Measurements from ENCODE around the gene NRGN. TPM values are rescaled to one million over a fixed set of nuclear protein-coding genes. Genes with fewer than 3 reads are reported as not detected.

NRGN gene
- total and polyA plus RNA-seq, 2 of the 8 experiments (the other 6 are each of a cell fraction or from before 2014, with no cell fraction given) = 0.60 to 1.0 TPM

- ChIA-PET CTCF (ENCODE audit: partially characterized antibody) (interaction anchor here (0.6 to 28.0 kb wide), 19 partner anchors 9 to 125 kb away, joined by 3 to 382 read pairs (median 5); partner anchors contain the start of genes ESAM, NRGN, ROBO3 and SIAE), POLR2A (ENCODE audit: partially characterized antibody) (interaction anchor here (0.6 to 2.5 kb wide), 3 partner anchors 9 to 285 kb away, joined by 4 to 11 read pairs (median 5); partner anchors contain the start of gene ESAM)
- 1% methylated on average over 30 of the region's 42 CpGs; no CpG with 5 or more reads in 1 of the 2 experiments for WGBS, 2 experiments (ENCODE audit: extremely low coverage in 1 of 2, insufficient coverage in 1 of 2, insufficient read length in 1 of 2, insufficient replicate concordance in 2 of 2, low coverage in 1 of 2, low lambda C conversion rate in 2 of 2, missing lambda C conversion rate in 1 of 2)
- Histone ChIP-seq H3K9ac (replicated peaks in 1 of 4; ENCODE audit: extremely low read depth in 1 of 4, low read depth in 3 of 4, low read length in 3 of 4) (no peak within 1 kb of the TSS), H3K14ac (ENCODE audit: insufficient read length) (no peak within 1 kb of the TSS), H3K18ac (ENCODE audit: extremely low read depth, low read length) (peak within 1 kb of the TSS; percentile 84), H2BK12ac (ENCODE audit: low read depth, low read length) (peak within 1 kb of the TSS; percentile 81), H3K9me3 (ENCODE audit: insufficient read depth in 2 of 2, low read depth in 1 of 2, low read length in 1 of 2) (no peaks in the 10 kb centered on the region), H3K4me1 (replicated peaks in 1 of 4; ENCODE audit: control insufficient read depth in 3 of 4, insufficient read depth in 4 of 4, low read length in 3 of 4) (peaks cover 5 to 33% (median 12%) of the 10 kb centered on the region in 4 experiments), H2AK5ac (ENCODE audit: low read depth, low read length) (no peak within 1 kb of the TSS), H3K27me3 (replicated peaks in 1 of 4; ENCODE audit: control insufficient read depth in 3 of 4, extremely low read depth in 1 of 4, insufficient read depth in 3 of 4, low read length in 3 of 4) (peaks cover 93 to 100% (median 97%) of the 10 kb centered on the region in 4 experiments), H2AFZ (ENCODE audit: low read length) (no peak within 1 kb of the TSS), H2BK120ac (replicated peaks; ENCODE audit: low read depth, low read length) (no peak within 1 kb of the TSS), H4K20me1 (replicated peaks in 1 of 2; ENCODE audit: control insufficient read depth in 1 of 2, insufficient read depth in 2 of 2, low read length in 2 of 2) (peaks cover 8 to 23% of the 10 kb centered on the region in 2 experiments), H2BK20ac (ENCODE audit: low read length) (peak within 1 kb of the TSS; percentile 72; the same call in 1 of the 2 replicates), H3K79me2 (ENCODE audit: control insufficient read depth in 1 of 2, insufficient read depth in 2 of 2, low read length in 2 of 2) (no peaks in the 10 kb centered on the region), H3K4me2 (ENCODE audit: insufficient read depth in 1 of 2, low read depth in 2 of 2, low read length in 2 of 2) (peak within 1 kb of the TSS; percentile 68 to 81), H4K5ac (ENCODE audit: insufficient read length, low read depth, low read length) (no peak within 1 kb of the TSS), H4K91ac (replicated peaks; ENCODE audit: insufficient read length, low read length) (no peak within 1 kb of the TSS), H3K23me2 (ENCODE audit: low read depth, low read length) (peaks cover 2% of the 10 kb centered on the region; the same call in 1 of the 2 replicates), H4K8ac (ENCODE audit: extremely low read depth, insufficient read depth, low read length) (no peak within 1 kb of the TSS; the same call in 1 of the 2 replicates), H3K79me1 (ENCODE audit: low read depth, low read length) (no peaks in the 10 kb centered on the region), H2BK15ac (ENCODE audit: low read length) (peak within 1 kb of the TSS; percentile 72; the same call in 1 of the 2 replicates), H3K4ac (replicated peaks; ENCODE audit: insufficient read length, low read depth, low read length) (no peak within 1 kb of the TSS), H3K23ac (ENCODE audit: insufficient read length) (no peak within 1 kb of the TSS), H3K4me3 (ENCODE audit: extremely low read depth in 1 of 4, insufficient read depth in 2 of 4, low read depth in 3 of 4, low read length in 4 of 4) (peak within 1 kb of the TSS; percentile 15 to 62 (median 36); a peak in 7 of 8 replicates), H2BK5ac (ENCODE audit: low read depth, low read length) (no peak within 1 kb of the TSS), H3K56ac (replicated peaks; ENCODE audit: insufficient read length, low read depth, low read length) (no peak within 1 kb of the TSS), H3K36me3 (ENCODE audit: control insufficient read depth in 2 of 4, insufficient read depth in 4 of 4, low read length in 3 of 4) (no peaks in the 10 kb centered on the region), H3K27ac (ENCODE audit: low read depth, low read length) (no peak within 1 kb of the TSS)
- FAIRE-seq = no peak
- peak in 1 of 2 experiments; percentile 69 for DNase-seq (ENCODE audit: low read depth in 1 of 2, low spot score in 2 of 2)
- TF ChIP-seq SP2 (IDR thresholded peaks at IDR 0.05; ENCODE audit: low read length) (no peak), HDAC2 (IDR thresholded peaks at IDR 0.05; ENCODE audit: borderline replicate concordance in 1 of 2, low read depth in 2 of 2, low read length in 2 of 2) (no peak), CTBP2 (IDR thresholded peaks at IDR 0.05; ENCODE audit: borderline replicate concordance, insufficient read depth, insufficient read length, low read length) (peak; percentile 23), MAFK (IDR thresholded peaks at IDR 0.05; ENCODE audit: low read depth, low read length) (no peak), PHF8 (conservative IDR thresholded peaks at IDR 0.05; ENCODE audit: low read depth, low read length) (no peak), HDAC6 (IDR thresholded peaks at IDR 0.05; ENCODE audit: low read depth, low read length) (no peak), CHD2 (IDR thresholded peaks at IDR 0.05; ENCODE audit: low read length) (no peak), SRF (IDR thresholded peaks at IDR 0.05; ENCODE audit: low read depth, low read length) (no peak), TBP (IDR thresholded peaks at IDR 0.05; ENCODE audit: low read depth, low read length) (no peak), BCL11A (IDR thresholded peaks at IDR 0.05; ENCODE audit: low read depth in 2 of 2, low read length in 2 of 2) (no peak), RNF2 (IDR thresholded peaks at IDR 0.05; ENCODE audit: borderline replicate concordance, low read depth, low read length, missing control alignments, poor library complexity, severe bottlenecking) (peak; percentile 82)
These were observed 12.2 kb downstream of the NRGN start, which contains the start of gene VSIG2 for GRCh38 chr11:124751741-124752470. Gene VSIG2, minus strand, starts transcription at chr11:124752255. Its CDS starts 118 bp downstream, at chr11:124752137.
